Activated naive CD4-positive, alpha-beta T cell treated with anti-CD3 and anti-CD28 coated beads for 36 hours (primary cell): ENCODE measurements around the gene LRIT1. TPM values are rescaled to one million over a fixed set of nuclear protein-coding genes. Genes with fewer than 3 reads are reported as not detected.
"Not testable (repeated sequence)": the region's sequence is repeated elsewhere in the genome, so short reads cannot be mapped to it uniquely, and the experiment has no call there.

Experiments
- CTCF ChIA-PET: fragments of 350-600 bp; sonication (Branson Sonifier 250); formaldehyde crosslinking; loops from one replicate; lab custom pipeline; 2021; ENCODE audit warnings: antibody characterized with exemption; lab: Charles Lee
- DNase-seq: peaks from one replicate; pipeline ENCODE4 v3.0.0-alpha.2; 2020
- H3K27ac Mint-ChIP-seq: one replicate; pipeline ENCODE4 v1.8.0; 2021; ENCODE audit warnings: mild to moderate bottlenecking, mixed read lengths
- H3K27me3 Mint-ChIP-seq: one replicate; pipeline ENCODE4 v1.8.0; 2021; ENCODE audit warnings: low read depth, mixed read lengths
- H3K36me3 Mint-ChIP-seq: one replicate; pipeline ENCODE4 v1.8.0; 2021; ENCODE audit warnings: low read depth, mixed read lengths
- H3K4me1 Mint-ChIP-seq: one replicate; pipeline ENCODE4 v1.8.0; 2021; ENCODE audit warnings: low read depth, mixed read lengths
- H3K4me3 Mint-ChIP-seq: one replicate; pipeline ENCODE4 v1.8.0; 2021; ENCODE audit warnings: mild to moderate bottlenecking, moderate library complexity, mixed read lengths
- H3K9me3 Mint-ChIP-seq: one replicate; pipeline ENCODE4 v1.8.0; 2021; ENCODE audit warnings: mixed read lengths
- intact Hi-C: fragments of 100-400 bp; cut with micrococcal nuclease; formaldehyde crosslinking; loops from one replicate; pipeline ENCODE4 v1.15.1; 2023
- total RNA-seq, 2 experiments: library from RNA; stranded (reverse); gene quantifications; one replicate each; pipeline ENCODE4 v1.2.3, GENCODE V29; 2021

Gene LRIT1, protein sequence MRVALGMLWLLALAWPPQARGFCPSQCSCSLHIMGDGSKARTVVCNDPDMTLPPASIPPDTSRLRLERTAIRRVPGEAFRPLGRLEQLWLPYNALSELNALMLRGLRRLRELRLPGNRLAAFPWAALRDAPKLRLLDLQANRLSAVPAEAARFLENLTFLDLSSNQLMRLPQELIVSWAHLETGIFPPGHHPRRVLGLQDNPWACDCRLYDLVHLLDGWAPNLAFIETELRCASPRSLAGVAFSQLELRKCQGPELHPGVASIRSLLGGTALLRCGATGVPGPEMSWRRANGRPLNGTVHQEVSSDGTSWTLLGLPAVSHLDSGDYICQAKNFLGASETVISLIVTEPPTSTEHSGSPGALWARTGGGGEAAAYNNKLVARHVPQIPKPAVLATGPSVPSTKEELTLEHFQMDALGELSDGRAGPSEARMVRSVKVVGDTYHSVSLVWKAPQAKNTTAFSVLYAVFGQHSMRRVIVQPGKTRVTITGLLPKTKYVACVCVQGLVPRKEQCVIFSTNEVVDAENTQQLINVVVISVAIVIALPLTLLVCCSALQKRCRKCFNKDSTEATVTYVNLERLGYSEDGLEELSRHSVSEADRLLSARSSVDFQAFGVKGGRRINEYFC
- not detected for total RNA-seq

GRCh38 chr10:84241185-84241790 lies at the start of gene LRIT1:
Gene LRIT1, minus strand, starts transcription at chr10:84241546. Its CDS starts 107 bp downstream, at chr10:84241439.
- Mint-ChIP-seq H3K27ac (no peak within 1 kb of the TSS), H3K36me3 (no peaks in the 10 kb centered on the region), H3K9me3 (no peaks in the 10 kb centered on the region), H3K27me3 (peaks cover 3% of the 10 kb centered on the region), H3K4me1 (no peaks in the 10 kb centered on the region), H3K4me3 (no peak within 1 kb of the TSS)
- no peak for DNase-seq
- CTCF ChIA-PET: no interaction called here
- intact Hi-C loops: no loop called here

DNA sequence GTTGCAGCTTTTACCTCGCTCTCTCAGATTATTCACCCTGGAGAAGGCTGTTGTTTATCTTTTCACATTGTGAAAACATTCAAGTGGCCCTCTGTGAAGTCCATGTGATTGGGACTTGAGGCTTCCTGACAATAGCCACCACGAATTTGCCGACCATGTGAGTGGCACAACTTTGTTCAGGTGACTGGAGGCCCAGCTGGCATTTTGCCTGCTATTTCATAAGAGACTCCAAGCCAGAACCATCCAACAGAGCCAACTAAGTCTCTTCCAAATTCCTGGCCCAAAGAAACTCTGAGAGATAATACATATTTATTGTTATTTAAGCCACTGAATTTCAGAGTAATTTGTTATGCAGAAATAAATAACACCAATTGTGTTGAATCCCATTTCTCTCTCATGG lies 48.9 kb upstream of the LRIT1 start:
- CTCF ChIA-PET: interaction anchor here (0.7 kb wide), 1 partner anchor 26 kb away, joined by 3 read pairs; no protein-coding TSS in a partner anchor
- Mint-ChIP-seq H3K9me3 (no peaks in the 10 kb centered on the region), H3K36me3 (no peaks in the 10 kb centered on the region), H3K27me3 (peaks cover 2% of the 10 kb centered on the region), H3K4me3 (no peak overlapping the region), H3K4me1 (peaks cover 20% of the 10 kb centered on the region), H3K27ac (no peak overlapping the region)
- intact Hi-C loops: no loop called here
- no peak for DNase-seq

- Mint-ChIP-seq H3K4me3 (no peak overlapping the region), H3K27ac (no peak overlapping the region), H3K4me1 (peaks cover 15% of the 10 kb centered on the region), H3K27me3 (peaks cover 2% of the 10 kb centered on the region), H3K36me3 (no peaks in the 10 kb centered on the region), H3K9me3 (no peaks in the 10 kb centered on the region)
- CTCF ChIA-PET: interaction anchor here (0.7 kb wide), 1 partner anchor 25 kb away, joined by 3 read pairs; no protein-coding TSS in a partner anchor
- no peak for DNase-seq
- intact Hi-C loops: loop anchor here (2.0 kb wide), 1 partner anchor 21 kb away; no protein-coding TSS in a partner anchor
Observed at GRCh38 chr10:84289521-84290200, 48.3 kb upstream of the LRIT1 start.

DNA sequence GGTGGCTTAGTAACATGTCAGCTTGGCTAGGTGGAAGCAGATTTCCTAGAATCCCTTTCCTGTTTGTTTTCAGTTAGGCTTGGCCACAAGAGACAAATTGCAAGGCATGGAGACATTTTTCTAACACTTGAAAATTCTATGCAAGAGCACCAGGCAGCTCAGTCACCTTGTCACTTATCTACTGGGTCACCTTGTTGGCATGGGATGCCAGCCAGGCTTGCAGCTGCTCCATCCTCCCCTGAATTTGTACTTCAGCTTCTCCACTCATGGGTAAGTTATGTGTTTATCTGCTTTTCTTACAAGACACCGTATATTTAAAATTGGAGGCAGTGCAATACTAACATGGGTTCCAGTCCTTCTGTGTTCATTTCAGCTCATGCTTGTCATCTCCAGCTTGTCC lies 46.8 kb upstream of the LRIT1 start:
- no peaks in the 10 kb centered on the region for H3K9me3 Mint-ChIP-seq
- no peak overlapping the region for H3K4me3 Mint-ChIP-seq
- H3K27me3 Mint-ChIP-seq: peaks cover 2% of the 10 kb centered on the region
- peaks cover under 1% of the 10 kb centered on the region for H3K4me1 Mint-ChIP-seq
- CTCF ChIA-PET: interaction anchor here (0.5 to 0.8 kb wide), 2 partner anchors 19 to 87 kb away, joined by 3 read pairs; no protein-coding TSS in a partner anchor
- no peaks in the 10 kb centered on the region for H3K36me3 Mint-ChIP-seq
- no peak overlapping the region for H3K27ac Mint-ChIP-seq
- intact Hi-C loops: loop anchor here (2.0 kb wide), 1 partner anchor 19 kb away; no protein-coding TSS in a partner anchor
- no peak for DNase-seq

DNA sequence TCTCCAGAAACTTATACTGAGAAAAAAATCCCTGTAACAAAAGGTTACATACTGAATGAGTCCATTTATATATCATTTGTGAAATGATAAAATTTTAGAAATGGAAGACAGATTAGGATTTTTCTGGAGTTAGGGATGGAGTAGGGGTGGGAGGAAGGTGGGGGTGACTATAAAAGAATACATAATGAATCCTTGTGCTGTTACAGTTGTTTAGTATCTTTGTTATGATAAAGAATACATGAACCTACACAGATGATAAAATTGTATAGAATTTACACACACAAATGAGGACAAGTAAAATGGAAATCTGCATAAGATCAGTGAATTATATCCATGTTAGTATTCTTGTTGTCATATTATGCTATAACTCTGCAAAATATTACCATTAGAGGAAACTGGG lies 45.3 kb upstream of the LRIT1 start:
- CTCF ChIA-PET: no interaction called here
- no peak overlapping the region for H3K4me3 Mint-ChIP-seq
- H3K27me3 Mint-ChIP-seq: peaks cover 2% of the 10 kb centered on the region
- DNase-seq: no peak
- no peaks in the 10 kb centered on the region for H3K9me3 Mint-ChIP-seq
- no peaks in the 10 kb centered on the region for H3K4me1 Mint-ChIP-seq
- no peak overlapping the region for H3K27ac Mint-ChIP-seq
- H3K36me3 Mint-ChIP-seq: no peaks in the 10 kb centered on the region
- intact Hi-C loops: no loop called here

- DNase-seq, H3K9me3 Mint-ChIP-seq, H3K27me3 Mint-ChIP-seq, intact Hi-C loops, H3K27ac Mint-ChIP-seq, CTCF ChIA-PET, H3K36me3 Mint-ChIP-seq, H3K4me1 Mint-ChIP-seq, H3K4me3 Mint-ChIP-seq: not testable (repeated sequence)
Observed at GRCh38 chr10:84279876-84280475, 38.6 kb upstream of the LRIT1 start.

DNA sequence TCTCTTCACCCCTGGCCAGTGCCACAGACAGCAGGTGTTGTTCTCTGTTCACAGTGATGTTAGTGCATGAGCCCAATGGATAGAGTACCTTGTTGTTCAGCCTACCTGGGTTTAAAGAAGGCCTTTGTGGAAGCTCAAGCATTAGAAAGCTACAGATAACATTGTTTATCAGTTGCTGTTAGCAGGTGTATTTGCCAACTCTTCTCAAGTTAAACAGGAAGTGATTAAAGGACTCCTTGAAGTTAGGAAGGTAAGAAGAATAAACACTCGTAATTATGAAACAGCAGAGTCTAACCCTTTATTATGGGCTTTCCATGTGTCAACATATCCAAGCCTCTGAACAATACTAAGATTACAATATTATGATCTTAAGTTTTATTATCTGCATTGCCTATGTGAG lies 29.4 kb upstream of the LRIT1 start:
- DNase-seq: no peak
- CTCF ChIA-PET: interaction anchor here (0.6 to 12.3 kb wide), 2 partner anchors 111 to 268 kb away, joined by 5 to 261 read pairs; no protein-coding TSS in a partner anchor
- no peak overlapping the region for H3K4me3 Mint-ChIP-seq
- no peak overlapping the region for H3K27ac Mint-ChIP-seq
- H3K27me3 Mint-ChIP-seq: peaks cover 7% of the 10 kb centered on the region
- peaks cover 29% of the 10 kb centered on the region for H3K4me1 Mint-ChIP-seq
- H3K36me3 Mint-ChIP-seq: no peaks in the 10 kb centered on the region
- H3K9me3 Mint-ChIP-seq: no peaks in the 10 kb centered on the region
- intact Hi-C loops: no loop called here

DNA sequence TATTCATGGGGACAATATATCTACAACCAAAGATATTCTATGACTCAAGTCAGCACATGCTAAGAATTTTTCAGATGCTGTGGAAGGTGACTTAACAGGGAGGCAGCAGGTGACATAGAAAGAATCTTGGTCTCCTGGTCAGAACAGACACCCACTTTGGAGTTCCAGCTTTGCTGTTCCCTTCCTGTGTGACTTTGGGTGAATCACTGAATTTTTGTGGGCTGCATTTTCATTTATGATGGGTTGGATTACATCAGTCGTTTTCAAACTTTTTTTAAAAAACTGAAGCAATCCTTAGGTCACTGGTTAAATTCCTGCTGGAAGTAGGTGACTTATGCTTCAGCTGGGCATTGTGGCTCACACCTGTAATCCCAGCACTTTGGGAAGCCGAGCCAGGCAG lies 28.4 kb upstream of the LRIT1 start:
- Mint-ChIP-seq H3K27me3 (peaks cover 7% of the 10 kb centered on the region), H3K4me1 (peaks cover 32% of the 10 kb centered on the region), H3K27ac (no peak overlapping the region), H3K9me3 (no peaks in the 10 kb centered on the region), H3K4me3 (no peak overlapping the region), H3K36me3 (no peaks in the 10 kb centered on the region)
- CTCF ChIA-PET: interaction anchor here (1.0 to 12.3 kb wide), 4 partner anchors 18 to 269 kb away, joined by 3 to 261 read pairs (median 16); no protein-coding TSS in a partner anchor
- intact Hi-C loops: loop anchor here (2.0 kb wide), 1 partner anchor 19 kb away; no protein-coding TSS in a partner anchor
- peak; percentile 17 for DNase-seq

GRCh38 chr10:84269162-84269561 lies 27.8 kb upstream of the LRIT1 start:
- no peak overlapping the region for H3K27ac Mint-ChIP-seq
- peaks cover 37% of the 10 kb centered on the region for H3K4me1 Mint-ChIP-seq
- peaks cover 10% of the 10 kb centered on the region for H3K27me3 Mint-ChIP-seq
- no peak for DNase-seq
- no peaks in the 10 kb centered on the region for H3K9me3 Mint-ChIP-seq
- intact Hi-C loops: loop anchor here (2.0 kb wide), 1 partner anchor 20 kb away; no protein-coding TSS in a partner anchor
- no peak overlapping the region for H3K4me3 Mint-ChIP-seq
- CTCF ChIA-PET: interaction anchor here (1.0 to 12.3 kb wide), 5 partner anchors 19 to 270 kb away, joined by 3 to 261 read pairs (median 4); no protein-coding TSS in a partner anchor
- no peaks in the 10 kb centered on the region for H3K36me3 Mint-ChIP-seq

- Mint-ChIP-seq H3K36me3 (no peaks in the 10 kb centered on the region), H3K27me3 (peaks cover 20% of the 10 kb centered on the region), H3K4me1 (peaks cover 37% of the 10 kb centered on the region), H3K27ac (peak overlapping the region; percentile 9), H3K9me3 (no peaks in the 10 kb centered on the region), H3K4me3 (no peak overlapping the region)
- intact Hi-C loops: loop anchor here (1.0 to 2.0 kb wide), 11 partner anchors 21 to 270 kb away; partner anchors contain the start of gene GHITM
- CTCF ChIA-PET: interaction anchor here (0.7 to 12.3 kb wide), 26 partner anchors 8 to 281 kb away, joined by 3 to 261 read pairs (median 5); partner anchors contain the start of gene CCSER2
- DNase-seq: peak; percentile 96
Observed at GRCh38 chr10:84267503-84268126, 26.3 kb upstream of the LRIT1 start.

DNA sequence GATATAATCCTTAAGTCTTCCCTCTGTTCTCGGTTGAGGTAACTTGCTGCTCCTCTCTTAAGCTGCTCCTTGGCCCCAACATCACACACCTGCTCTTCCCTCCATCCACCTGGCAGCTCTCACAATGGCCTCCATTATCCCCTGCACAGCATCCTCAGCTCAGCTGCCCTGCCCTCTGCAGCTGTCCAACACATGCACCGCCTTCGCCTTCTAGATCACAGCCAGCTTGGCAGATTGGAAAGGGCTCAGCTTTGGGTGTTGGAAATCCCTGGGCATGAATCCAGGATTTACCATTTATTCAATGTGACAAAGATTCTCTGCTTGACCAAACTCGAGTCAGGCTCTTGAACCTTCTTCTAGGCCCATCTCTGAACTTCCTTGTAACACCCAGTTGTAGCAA lies 24.1 kb upstream of the LRIT1 start:
- intact Hi-C loops: no loop called here
- H3K27ac Mint-ChIP-seq: no peak overlapping the region
- H3K9me3 Mint-ChIP-seq: no peaks in the 10 kb centered on the region
- H3K27me3 Mint-ChIP-seq: peaks cover 22% of the 10 kb centered on the region
- no peak overlapping the region for H3K4me3 Mint-ChIP-seq
- no peak for DNase-seq
- CTCF ChIA-PET: interaction anchor here (0.5 to 12.3 kb wide), 8 partner anchors 51 to 701 kb away, joined by 3 to 261 read pairs (median 5); no protein-coding TSS in a partner anchor
- peaks cover 33% of the 10 kb centered on the region for H3K4me1 Mint-ChIP-seq
- H3K36me3 Mint-ChIP-seq: no peaks in the 10 kb centered on the region
